ENCODE results near the gene DPY30. TPM values are rescaled to one million over a fixed set of nuclear protein-coding genes. Genes with fewer than 3 reads are reported as not detected.

DPY30 gene
- total and polyA plus RNA-seq, 2 experiments from 2014 or later: 156 to 518 TPM

- TF ChIP-seq POLR2AphosphoS5 (IDR thresholded peaks at IDR 0.05; ENCODE audit: low read depth): no peak
- no peak for TF ChIP-seq CTCF (conservative IDR thresholded peaks at IDR 0.05; ENCODE audit: low read depth in 2 of 2)
- TF ChIP-seq REST (IDR thresholded peaks at IDR 0.05; ENCODE audit: unreplicated experiment): no peak
- TF ChIP-seq STAT1 (IDR thresholded peaks at IDR 0.05; ENCODE audit: unreplicated experiment): no peak
Measured at GRCh38 chr2:32067549-32067948, 27.9 kb upstream of the DPY30 start (continued).

GRCh38 chr2:32064713-32065112, 25.1 kb upstream of the DPY30 start:
- H3K4me1 ChIP-seq (ENCODE audit: insufficient read depth): peaks cover 8% of the 10 kb centered on the region; the same call in 1 of the 2 replicates
- peaks cover 3% of the 10 kb centered on the region; the same call in 1 of the 2 replicates for H3F3A ChIP-seq (replicated peaks; ENCODE audit: low read depth)
- Mint-ChIP-seq H3K4me1 (peaks cover 17% of the 10 kb centered on the region), H3K27ac (no peak overlapping the region), H3K27me3 (ENCODE audit: insufficient read depth, low read depth, poor library complexity) (peaks cover 4% of the 10 kb centered on the region), H3K36me3 (ENCODE audit: low read depth) (0 out of 3 replicates have a peak, but pooled peaks cover 3% of the 10 kb centered on the region), H3K4me3 (peak overlapping the region; percentile 97), H3K9me3 (peaks cover 4% of the 10 kb centered on the region; the same call in 1 of the 3 replicates)
- no peak for ATAC-seq
- H2AFZ ChIP-seq: no peak overlapping the region
- no peaks in the 10 kb centered on the region for H3K9me2 ChIP-seq (ENCODE audit: insufficient read depth)
- H3K79me2 ChIP-seq (replicated peaks; ENCODE audit: insufficient read depth): peaks cover 44% of the 10 kb centered on the region
- TF ChIP-seq CTCF (conservative IDR thresholded peaks at IDR 0.05; ENCODE audit: low read depth in 2 of 2) (no peak), ZNF331 (CRISPR knock-in tag; IDR thresholded peaks at IDR 0.05; ENCODE audit: low read depth) (no peak), NANOG (IDR thresholded peaks at IDR 0.05; ENCODE audit: borderline replicate concordance) (no peak), EZH2phosphoT487 (IDR thresholded peaks at IDR 0.05; ENCODE audit: unreplicated experiment) (no peak), ZNF114 (CRISPR knock-in tag; IDR thresholded peaks at IDR 0.05) (no peak)
- DNase-seq (ENCODE audit: low spot score): no peak
- H3K27me3 ChIP-seq (ENCODE audit: insufficient read depth): no peaks in the 10 kb centered on the region
- peak overlapping the region; percentile 96 for H3K27ac ChIP-seq (ENCODE audit: low read depth)
- peak overlapping the region; percentile 88 for H3K4me2 ChIP-seq
- H3K4me3 ChIP-seq: peak overlapping the region; percentile 88
- H4K20me1 ChIP-seq (replicated peaks; ENCODE audit: insufficient read depth): no peaks in the 10 kb centered on the region
- no peaks in the 10 kb centered on the region for H3K36me3 ChIP-seq (ENCODE audit: insufficient read depth)
